K562 (cell line): ENCODE results near the gene FKBP1B. TPM values are rescaled to one million over a fixed set of nuclear protein-coding genes. Genes with fewer than 3 reads are reported as not detected.

Experiments used
- AFF1 ChIP-seq, 2 experiments: fragments of 450-650 bp; IDR thresholded peaks; 2 replicates each; pipeline ENCODE4 v1.6.1; 2018; ENCODE audit warnings: mild to moderate bottlenecking in 2 of 2, low read depth in 1 of 2; ENCODE audit not compliant: partially characterized antibody in 2 of 2
- CGGBP1 ChIP-seq: fragments of 250-450 bp; sonication (Bioruptor Pico); IDR thresholded peaks from 2 replicates; pipeline ENCODE4 v1.9.0; 2021; ENCODE audit warnings: mild to moderate bottlenecking
- ETS1 ChIP-seq: conservative IDR thresholded peaks from 2 replicates; pipeline ENCODE4 v1.6.1; 2011; ENCODE audit warnings: low read depth, mild to moderate bottlenecking, low read length; ENCODE audit not compliant: control insufficient read depth
- GABPB2 ChIP-seq: fragments of 250-450 bp; sonication (Bioruptor Pico); conservative IDR thresholded peaks from 2 replicates; pipeline ENCODE4 v1.5.1; 2021; ENCODE audit warnings: mild to moderate bottlenecking
- MAFG ChIP-seq: fragments of 450-650 bp; conservative IDR thresholded peaks from 2 replicates; pipeline ENCODE4 v1.6.1; 2016; ENCODE audit warnings: missing genetic modification characterization, missing compliant biosample characterization
- NBN ChIP-seq: fragments of 450-650 bp; IDR thresholded peaks from 2 replicates; pipeline ENCODE4 v1.6.1; 2016; ENCODE audit warnings: low read depth, mild to moderate bottlenecking
- RAD51 ChIP-seq: fragments of 450-650 bp; IDR thresholded peaks from 2 replicates; pipeline ENCODE4 v1.7.1; 2016; ENCODE audit warnings: low read depth, mild to moderate bottlenecking, borderline replicate concordance
- RHOXF2B ChIP-seq: fragments of 250-450 bp; sonication (Bioruptor Pico); conservative IDR thresholded peaks from 2 replicates; pipeline ENCODE4 v1.5.1; 2021
- SMARCC2 ChIP-seq: fragments of 450-650 bp; IDR thresholded peaks from 2 replicates; pipeline ENCODE4 v1.6.1; 2017; ENCODE audit warnings: antibody characterized with exemption, moderate library complexity, mild to moderate bottlenecking, low read depth
- SREBF1 ChIP-seq: fragments of 150-350 bp; IDR thresholded peaks from 2 replicates; pipeline ENCODE4 v1.6.1; 2014; ENCODE audit warnings: antibody characterized with exemption, low read depth, low read length, borderline replicate concordance
- STAG1 ChIP-seq: sonication (generic); formaldehyde crosslinking; IDR thresholded peaks from 2 replicates; pipeline ENCODE4 v1.5.0; 2020; ENCODE audit warnings: missing genetic modification reagents, borderline replicate concordance
- TRIM28 ChIP-seq: fragments of 450-650 bp; IDR thresholded peaks from 2 replicates; pipeline ENCODE4 v1.6.1; 2017
- ZNF217 ChIP-seq: sonication (generic); formaldehyde crosslinking; IDR thresholded peaks from 2 replicates; pipeline ENCODE4 v1.8.0; 2022; ENCODE audit warnings: mild to moderate bottlenecking, missing genetic modification reagents
- ZNF609 ChIP-seq: sonication (generic); formaldehyde crosslinking; IDR thresholded peaks from 2 replicates; pipeline ENCODE4 v1.8.1; 2023; ENCODE audit warnings: missing genetic modification reagents, mild to moderate bottlenecking, borderline replicate concordance
- ZNF764 ChIP-seq: fragments of 250-450 bp; sonication (Bioruptor Pico); IDR thresholded peaks from 2 replicates; pipeline ENCODE4 v1.4.0; 2020; ENCODE audit warnings: low read depth, mild to moderate bottlenecking, moderate library complexity
- ZNF79 ChIP-seq: fragments of 250-450 bp; sonication (Bioruptor Pico); IDR thresholded peaks from 2 replicates; pipeline ENCODE4 v1.4.0; 2020; ENCODE audit warnings: low read depth, mild to moderate bottlenecking, moderate library complexity
- ZSCAN29 ChIP-seq: fragments of 450-650 bp; IDR thresholded peaks from 2 replicates; pipeline ENCODE4 v1.6.1; 2017
- polyA plus RNA-seq, 8 experiments: library from polyadenylated mRNA; depleted of rRNA in 4 of 8; stranded (reverse) in 5 of 8; unstranded in 3 of 8; fragments of >200 nt; fragmentation: Nextera tagmentation in 2 of 8; fragmentation: Illumina TruSeq in 1 of 8; extraction: Ambion mirVana in 2 of 8; extraction: Trizol in 1 of 8; gene quantifications; 2 replicates each; pipeline versions ENCODE4 v1.2.1 to v1.2.3, GENCODE V29; 2011 to 2014; ENCODE audit warnings: inconsistent platforms in 1 of 8, missing spikeins in 1 of 8
- total RNA-seq, 7 experiments: library from RNA; depleted of rRNA in 6 of 7; stranded (reverse); fragments of >200 nt in 6 of 7; fragmentation: Illumina TruSeq in 2 of 7; extraction: Trizol in 2 of 7; gene quantifications; 2 replicates each; pipeline versions ENCODE4 v1.2.1 to v1.2.3, GENCODE V29; 2011 to 2021; ENCODE audit warnings: low replicate concordance in 1 of 7

Gene FKBP1B
- total and polyA plus RNA-seq, 9 of the 15 experiments (the other 6 are each of a cell fraction or from before 2014, with no cell fraction given) = 0.58 to 9.4 (median 1.6) TPM

- TF ChIP-seq ZNF609 = 0 out of 2 replicates have a peak, but pooled peaks have one; percentile 50
- TF ChIP-seq TRIM28 = no peak; the same call in 1 of the 2 replicates
- peak; percentile 5; the same call in 1 of the 2 replicates for TF ChIP-seq RAD51
- 0 out of 2 replicates have a peak, but pooled peaks have one; percentile 18 for TF ChIP-seq ZNF79 (CRISPR knock-in tag)
- no peak for TF ChIP-seq SREBF1
- no peak for TF ChIP-seq RHOXF2B (CRISPR knock-in tag)
- peak; percentile 71; the same call in 1 of the 2 replicates for TF ChIP-seq STAG1
- no peak for TF ChIP-seq ZNF764
- TF ChIP-seq GABPB2 (CRISPR knock-in tag) = no peak
- no peak for TF ChIP-seq ETS1
- TF ChIP-seq MAFG (tag) = no peak
- no peak for TF ChIP-seq SMARCC2
- peak; percentile 87 for TF ChIP-seq NBN
- no peak for TF ChIP-seq ZNF217 (CRISPR knock-in tag)
- no peak for TF ChIP-seq AFF1 (IDR thresholded peaks at IDR 0.05; ENCODE audit: low read depth in 1 of 2, partially characterized antibody in 2 of 2)
- no peak for TF ChIP-seq ZSCAN29
- TF ChIP-seq CGGBP1 (CRISPR knock-in tag) = no peak; the same call in 1 of the 2 replicates
These were observed 35.1 kb downstream of the FKBP1B start, which contains the start of gene TP53I3 (continued) for GRCh38 chr2:24084386-24085199.
